Aorta (tissue), 5 donors: Measurements from ENCODE around the gene EHHADH. TPM values are rescaled to one million over a fixed set of nuclear protein-coding genes. Genes with fewer than 3 reads are reported as not detected.
A peak's percentile ranks its signal among the peaks of the same experiment; 100 is the strongest.

Experiments used
- ATAC-seq: fragments of 200-7000 bp; cut with Tn5 transposase; one replicate; pipeline ENCODE4 v1.9.1; 2022; ENCODE audit warnings: moderate library complexity; ENCODE audit not compliant: low FRiP score
- DNase-seq, 2 donors: peaks; one replicate each; pipeline ENCODE4 v3.0.0-alpha.2; 2020
- H3K27ac ChIP-seq, 2 donors: one replicate each; pipeline ENCODE4 v1.5.1; 2013; ENCODE audit warnings: low read length in 2 of 2, mild to moderate bottlenecking in 2 of 2, moderate library complexity in 2 of 2, control low read depth in 1 of 2, inconsistent platforms in 1 of 2, low read depth in 1 of 2
- H3K27me3 ChIP-seq, 2 donors: one replicate each; pipeline ENCODE4 v1.6.1; 2013; ENCODE audit warnings: control low read depth in 1 of 2, low read length in 1 of 2, mild to moderate bottlenecking in 1 of 2, moderate library complexity in 1 of 2; ENCODE audit not compliant: insufficient read depth in 2 of 2, control insufficient read depth in 1 of 2
- H3K36me3 ChIP-seq, 2 donors: one replicate each; pipeline ENCODE4 v1.6.1; 2013; ENCODE audit warnings: control low read depth in 1 of 2, low read length in 1 of 2, mild to moderate bottlenecking in 1 of 2; ENCODE audit not compliant: insufficient read depth in 2 of 2, control insufficient read depth in 1 of 2
- H3K4me1 ChIP-seq, 2 donors: one replicate each; pipeline ENCODE4 v1.6.1; 2013; ENCODE audit warnings: low read length in 2 of 2, control low read depth in 1 of 2, mild to moderate bottlenecking in 1 of 2, moderate library complexity in 1 of 2; ENCODE audit not compliant: insufficient read depth in 2 of 2, control insufficient read depth in 1 of 2
- H3K4me3 ChIP-seq, 2 donors: one replicate each; pipeline ENCODE4 v1.5.1; 2013; ENCODE audit warnings: low read length in 2 of 2, control low read depth in 1 of 2, mild to moderate bottlenecking in 1 of 2
- H3K9me3 ChIP-seq: one replicate; pipeline ENCODE4 v1.6.1; 2013; ENCODE audit warnings: mild to moderate bottlenecking, low read length; ENCODE audit not compliant: control insufficient read depth
- WGBS, 2 donors: extraction: QIAGEN DNeasy Blood & Tissue Kit; methylation state at CpG; one replicate each; pipeline ENCODE4 v1.1.7; 2013; 5-methylcytosine and 5-hydroxymethylcytosine counted together
- intact Hi-C, 2 donors: fragments of 100-400 bp; cut with DNase I; formaldehyde crosslinking; loops; one replicate each; pipeline versions ENCODE4 v1.14.2 to v1.15.0; 2022
- polyA plus RNA-seq, 2 donors: library from polyadenylated mRNA; stranded (reverse); fragments of 200-250 nt; gene quantifications; one replicate each; pipeline ENCODE4 v1.2.3, GENCODE V29; 2013
- total RNA-seq, 2 donors: library from RNA; stranded (reverse); fragmentation: NEBNext Ultra II Directional; extraction: Animal tissue kit (Norgen Biotek cat#: 25700); gene quantifications; one replicate each; pipeline ENCODE4 v1.2.1, GENCODE V29; 2021
- donor health status: healthy with polysubstance abuse.
- donor health status: Bipolar disorder and iron deficiency.
- donor health status: DM: no; HTN: no; CAD: no.
- donor health status: DM: no; HTN: no; CAD: no.
- donor health status: DM: yes; HTN: yes; CAD: no.

The EHHADH gene
- total and polyA plus RNA-seq, 4 donors, result 1.8 to 6.1 (median 3.8) TPM

- H3K4me1 ChIP-seq, result no peaks in the 10 kb centered on the region
- no peak overlapping the region for H3K27ac ChIP-seq
- peaks cover 0 to 4% of the 10 kb centered on the region in 2 donors for H3K36me3 ChIP-seq
- intact Hi-C loops, result no loop called here
- H3K27me3 ChIP-seq, result no peaks in the 10 kb centered on the region
- DNase-seq, result no peak
- 92 to 93% methylated on average over 2 of the region's 2 CpGs for WGBS, 2 donors
- ATAC-seq, result no peak
- H3K9me3 ChIP-seq, result no peaks in the 10 kb centered on the region
- no peak overlapping the region for H3K4me3 ChIP-seq
Observed at GRCh38 chr3:185197068-185197467, 56.8 kb downstream of the EHHADH start.

- WGBS, 2 donors, result 98% methylated on average over 4 of the region's 4 CpGs
- intact Hi-C loops, result no loop called here
- ATAC-seq (no peak), DNase-seq (no peak)
- Histone ChIP-seq H3K4me1 (no peaks in the 10 kb centered on the region), H3K27ac (no peak overlapping the region), H3K4me3 (no peak overlapping the region), H3K36me3 (peaks cover 0 to 2% of the 10 kb centered on the region in 2 donors), H3K9me3 (no peaks in the 10 kb centered on the region), H3K27me3 (no peaks in the 10 kb centered on the region)
Observed at GRCh38 chr3:185195652-185196051, 58.2 kb downstream of the EHHADH start.

- Histone ChIP-seq H3K9me3 (no peaks in the 10 kb centered on the region), H3K36me3 (peaks cover 0 to 2% of the 10 kb centered on the region in 2 donors), H3K4me1 (no peaks in the 10 kb centered on the region), H3K27ac (no peak overlapping the region), H3K4me3 (no peak overlapping the region), H3K27me3 (no peaks in the 10 kb centered on the region)
- DNase-seq (no peak), ATAC-seq (no peak)
- intact Hi-C loops, result no loop called here
Observed at GRCh38 chr3:185188816-185189215, 65.0 kb downstream of the EHHADH start.

GRCh38 chr3:185187391-185187790, 66.5 kb downstream of the EHHADH start:
- H3K27ac ChIP-seq, result no peak overlapping the region
- ATAC-seq (no peak), DNase-seq (no peak)
- H3K4me3 ChIP-seq, result no peak overlapping the region
- WGBS, 2 donors, result 88 to 93% methylated on average over 2 of the region's 2 CpGs
- no peaks in the 10 kb centered on the region for H3K27me3 ChIP-seq
- H3K36me3 ChIP-seq, result peaks cover 0 to 2% of the 10 kb centered on the region in 2 donors
- no peaks in the 10 kb centered on the region for H3K4me1 ChIP-seq
- intact Hi-C loops, result no loop called here
- H3K9me3 ChIP-seq, result no peaks in the 10 kb centered on the region

GRCh38 chr3:185176750-185177359, 77.0 kb downstream of the EHHADH start:
- H3K9me3 ChIP-seq, result no peaks in the 10 kb centered on the region
- H3K4me3 ChIP-seq, result no peak overlapping the region
- no peak overlapping the region for H3K27ac ChIP-seq
- intact Hi-C loops, result loop anchor here (5.0 to 10.0 kb wide), 3 partner anchors 102 to 300 kb away; no protein-coding TSS in a partner anchor
- ATAC-seq (no peak), DNase-seq (no peak)
- H3K36me3 ChIP-seq, result no peaks in the 10 kb centered on the region
- H3K4me1 ChIP-seq, result no peaks in the 10 kb centered on the region
- H3K27me3 ChIP-seq, result no peaks in the 10 kb centered on the region
- 16 to 18% methylated on average over 10 of the region's 10 CpGs for WGBS, 2 donors

- ATAC-seq (no peak), DNase-seq (peak; percentile 53 to 71)
- intact Hi-C loops, result loop anchor here (5.0 to 10.0 kb wide), 3 partner anchors 101 to 298 kb away; no protein-coding TSS in a partner anchor
- Histone ChIP-seq H3K4me1 (no peaks in the 10 kb centered on the region), H3K27ac (no peak overlapping the region), H3K9me3 (no peaks in the 10 kb centered on the region), H3K36me3 (no peaks in the 10 kb centered on the region), H3K4me3 (no peak overlapping the region), H3K27me3 (no peaks in the 10 kb centered on the region)
- 78 to 83% methylated on average over 15 of the region's 15 CpGs for WGBS, 2 donors
Observed at GRCh38 chr3:185175370-185175987, 78.4 kb downstream of the EHHADH start.

GRCh38 chr3:185172086-185173049, 81.5 kb downstream of the EHHADH start:
- H3K9me3 ChIP-seq, result no peaks in the 10 kb centered on the region
- WGBS, 2 donors, result 77 to 80% methylated on average over 11 of the region's 11 CpGs
- H3K36me3 ChIP-seq, result no peaks in the 10 kb centered on the region
- no peak overlapping the region for H3K4me3 ChIP-seq
- no peaks in the 10 kb centered on the region for H3K4me1 ChIP-seq
- no peak for DNase-seq
- no peaks in the 10 kb centered on the region for H3K27me3 ChIP-seq
- intact Hi-C loops, result loop anchor here in 1 of 2 donors (10.0 kb wide), 1 partner anchor 98 kb away; no protein-coding TSS in a partner anchor
- ATAC-seq, result no peak
- H3K27ac ChIP-seq, result no peak overlapping the region

- ATAC-seq, result no peak
- intact Hi-C loops, result no loop called here
- WGBS, 2 donors, result 82 to 88% methylated on average over 6 of the region's 6 CpGs
- H3K4me1 ChIP-seq, result no peaks in the 10 kb centered on the region
- no peaks in the 10 kb centered on the region for H3K27me3 ChIP-seq
- no peak for DNase-seq
- no peaks in the 10 kb centered on the region for H3K9me3 ChIP-seq
- no peak overlapping the region for H3K4me3 ChIP-seq
- H3K36me3 ChIP-seq, result no peaks in the 10 kb centered on the region
- H3K27ac ChIP-seq, result no peak overlapping the region
Observed at GRCh38 chr3:185164428-185165217, 89.2 kb downstream of the EHHADH start.
